Trophoblast cell (in vitro differentiated cells and primary cell): ENCODE measurements around the gene SYF2.
"Not testable (repeated sequence)": the region's sequence is repeated elsewhere in the genome, so short reads cannot be mapped to it uniquely, and the experiment has no call there.

ENCODE experiments used
- DNase-seq, 2 donors: peaks; one replicate each; pipeline ENCODE4 v3.0.0-alpha.2; 2016
- H2AFZ ChIP-seq: 2 replicates; pipeline ENCODE4 v1.6.1; 2013; ENCODE audit warnings: low read length, moderate library complexity, mild to moderate bottlenecking; ENCODE audit not compliant: insufficient read depth, poor library complexity
- H2AK5ac ChIP-seq: 2 replicates; pipeline ENCODE4 v1.6.1; 2013; ENCODE audit warnings: mild to moderate bottlenecking, low read length
- H2BK120ac ChIP-seq: 2 replicates; pipeline ENCODE4 v1.6.1; 2013; ENCODE audit warnings: low read length, mild to moderate bottlenecking, moderate library complexity; ENCODE audit not compliant: insufficient read depth, poor library complexity
- H2BK12ac ChIP-seq: 2 replicates; pipeline ENCODE4 v1.6.1; 2013; ENCODE audit warnings: mild to moderate bottlenecking, low read length, moderate library complexity
- H2BK5ac ChIP-seq: 2 replicates; pipeline ENCODE4 v1.6.1; 2013; ENCODE audit warnings: low read length, low read depth, moderate library complexity, mild to moderate bottlenecking; ENCODE audit not compliant: poor library complexity
- H3K14ac ChIP-seq: 2 replicates; pipeline ENCODE4 v1.6.1; 2013; ENCODE audit warnings: mild to moderate bottlenecking, low read length
- H3K18ac ChIP-seq: 2 replicates; pipeline ENCODE4 v1.6.1; 2013; ENCODE audit warnings: mild to moderate bottlenecking, low read length
- H3K23ac ChIP-seq: 2 replicates; pipeline ENCODE4 v1.6.1; 2013; ENCODE audit warnings: low read length
- H3K27ac ChIP-seq: 2 replicates; pipeline ENCODE4 v1.5.1; 2013; ENCODE audit warnings: low read depth, mild to moderate bottlenecking, inconsistent platforms, low read length, moderate library complexity
- H3K27me3 ChIP-seq: 2 replicates; pipeline ENCODE4 v1.6.1; 2013; ENCODE audit warnings: inconsistent platforms, mild to moderate bottlenecking, low read length, moderate library complexity; ENCODE audit not compliant: insufficient read depth
- H3K36me3 ChIP-seq, 2 experiments: 1 replicate in 1 of 2; 2 replicates in 1 of 2; pipeline ENCODE4 v1.6.1; 2013; ENCODE audit warnings: low read length in 2 of 2, mild to moderate bottlenecking in 2 of 2, moderate library complexity in 1 of 2; ENCODE audit not compliant: insufficient read depth in 2 of 2, control insufficient read depth in 1 of 2
- H3K4ac ChIP-seq: 2 replicates; pipeline ENCODE4 v1.6.1; 2013; ENCODE audit warnings: low read depth, mild to moderate bottlenecking, low read length, moderate library complexity
- H3K4me1 ChIP-seq, 2 experiments: 1 replicate in 1 of 2; 2 replicates in 1 of 2; pipeline ENCODE4 v1.6.1; 2013; ENCODE audit warnings: low read length in 2 of 2, mild to moderate bottlenecking in 2 of 2, moderate library complexity in 1 of 2; ENCODE audit not compliant: insufficient read depth in 2 of 2, control insufficient read depth in 1 of 2
- H3K4me2 ChIP-seq: 2 replicates; pipeline ENCODE4 v1.6.1; 2013; ENCODE audit warnings: inconsistent platforms, mild to moderate bottlenecking, low read length, moderate library complexity
- H3K4me3 ChIP-seq: 2 replicates; pipeline ENCODE4 v1.5.1; 2013; ENCODE audit warnings: mild to moderate bottlenecking, low read depth, low read length, inconsistent platforms
- H3K79me1 ChIP-seq: one replicate; pipeline ENCODE4 v1.6.1; 2013; ENCODE audit warnings: low read length
- H3K79me2 ChIP-seq: 2 replicates; pipeline ENCODE4 v1.6.1; 2013; ENCODE audit warnings: low read length, mild to moderate bottlenecking; ENCODE audit not compliant: control insufficient read depth, insufficient read depth, poor library complexity
- H3K9ac ChIP-seq: 2 replicates; pipeline ENCODE4 v1.6.1; 2013; ENCODE audit warnings: mild to moderate bottlenecking, low read length
- H3K9me3 ChIP-seq: 2 replicates; pipeline ENCODE4 v1.6.1; 2013; ENCODE audit warnings: low read depth, mild to moderate bottlenecking, control low read depth, inconsistent platforms, low read length; ENCODE audit not compliant: insufficient read depth
- H4K12ac ChIP-seq: 2 replicates; pipeline ENCODE4 v1.6.1; 2013; ENCODE audit warnings: low read depth, mild to moderate bottlenecking, low read length, moderate library complexity
- H4K8ac ChIP-seq: 2 replicates; pipeline ENCODE4 v1.6.1; 2013; ENCODE audit warnings: low read depth, mild to moderate bottlenecking, low read length, moderate library complexity
- H4K91ac ChIP-seq: one replicate; pipeline ENCODE4 v1.6.1; 2013; ENCODE audit warnings: low read depth, mild to moderate bottlenecking, low read length, moderate library complexity
- WGBS: extraction: QIAGEN DNeasy Blood & Tissue Kit; methylation state at CpG from one replicate; pipeline ENCODE4 v1.1.7; 2013; ENCODE audit warnings: missing lambda C conversion rate; ENCODE audit not compliant: insufficient read length, insufficient coverage; ENCODE audit errors: extremely low coverage; 5-methylcytosine and 5-hydroxymethylcytosine counted together

SYF2 gene

GRCh38 chr1:25277295-25277694 lies 45.0 kb upstream of the SYF2 start:
- H3K4me2 ChIP-seq, H2BK120ac ChIP-seq, H3K14ac ChIP-seq, H3K79me2 ChIP-seq, H3K4ac ChIP-seq, H3K23ac ChIP-seq, H3K79me1 ChIP-seq, H3K36me3 ChIP-seq, H3K18ac ChIP-seq, H4K91ac ChIP-seq, H2AFZ ChIP-seq, H3K27ac ChIP-seq, H3K9me3 ChIP-seq, H2AK5ac ChIP-seq, H2BK5ac ChIP-seq, H3K9ac ChIP-seq, H2BK12ac ChIP-seq, H4K12ac ChIP-seq, H3K4me1 ChIP-seq, H3K27me3 ChIP-seq, H3K4me3 ChIP-seq, H4K8ac ChIP-seq, DNase-seq: not testable (repeated sequence)
- no CpG with 5 or more reads among the region's 1 CpG for WGBS

GRCh38 chr1:25275648-25276047 lies 43.3 kb upstream of the SYF2 start:
- not testable (repeated sequence) for H3K23ac ChIP-seq, H3K4me2 ChIP-seq, H3K27me3 ChIP-seq, H3K4me1 ChIP-seq, H3K79me1 ChIP-seq, H3K18ac ChIP-seq, H3K36me3 ChIP-seq, H4K8ac ChIP-seq, H3K4ac ChIP-seq, H4K91ac ChIP-seq, H3K14ac ChIP-seq, H3K9me3 ChIP-seq, H2BK12ac ChIP-seq, H3K27ac ChIP-seq, H2AK5ac ChIP-seq, H2BK120ac ChIP-seq, DNase-seq, H3K79me2 ChIP-seq, H2BK5ac ChIP-seq, H3K4me3 ChIP-seq, H3K9ac ChIP-seq, H2AFZ ChIP-seq, H4K12ac ChIP-seq
- WGBS, result no CpG with 5 or more reads among the region's 4 CpGs

- not testable (repeated sequence) for H2BK5ac ChIP-seq, H3K4me2 ChIP-seq, H3K4me3 ChIP-seq, H2AFZ ChIP-seq, H3K79me1 ChIP-seq, H3K27me3 ChIP-seq, H3K23ac ChIP-seq, H3K36me3 ChIP-seq, H3K79me2 ChIP-seq, H3K27ac ChIP-seq, H4K8ac ChIP-seq, H3K4ac ChIP-seq, DNase-seq, H3K18ac ChIP-seq, H2AK5ac ChIP-seq, H4K91ac ChIP-seq, H4K12ac ChIP-seq, H2BK120ac ChIP-seq, H3K9me3 ChIP-seq, H3K4me1 ChIP-seq, H2BK12ac ChIP-seq, H3K9ac ChIP-seq, H3K14ac ChIP-seq
- no CpG with 5 or more reads among the region's 8 CpGs for WGBS
Measured at GRCh38 chr1:25272238-25272637, 39.9 kb upstream of the SYF2 start, which contains the start of gene RHD. TSS of gene RHD (plus strand) at chr1:25272509. CDS start at chr1:25272548, 39 bp downstream.

- H2AFZ ChIP-seq, H3K79me2 ChIP-seq, H3K4ac ChIP-seq, H3K79me1 ChIP-seq, H3K14ac ChIP-seq, H3K9me3 ChIP-seq, H2BK12ac ChIP-seq, H3K9ac ChIP-seq, H3K36me3 ChIP-seq, H3K4me3 ChIP-seq, DNase-seq, H3K4me1 ChIP-seq, H3K27me3 ChIP-seq, H4K12ac ChIP-seq, H2BK5ac ChIP-seq, H3K27ac ChIP-seq, H3K18ac ChIP-seq, H2BK120ac ChIP-seq, H2AK5ac ChIP-seq, H3K23ac ChIP-seq: not testable (repeated sequence)
- Histone ChIP-seq H4K8ac (peak overlapping the region; percentile 76), H3K4me2 (peak overlapping the region; percentile 69), H4K91ac (peak overlapping the region; percentile 1)
- no CpG with 5 or more reads among the region's 14 CpGs for WGBS
Measured at GRCh38 chr1:25268143-25268760, 36.0 kb upstream of the SYF2 start.
